ENCODE data around the gene ANKRD55.
"Not testable (repeated sequence)": the region's sequence is repeated elsewhere in the genome, so short reads cannot be mapped to it uniquely, and the experiment has no call there.

The ANKRD55 gene

DNA sequence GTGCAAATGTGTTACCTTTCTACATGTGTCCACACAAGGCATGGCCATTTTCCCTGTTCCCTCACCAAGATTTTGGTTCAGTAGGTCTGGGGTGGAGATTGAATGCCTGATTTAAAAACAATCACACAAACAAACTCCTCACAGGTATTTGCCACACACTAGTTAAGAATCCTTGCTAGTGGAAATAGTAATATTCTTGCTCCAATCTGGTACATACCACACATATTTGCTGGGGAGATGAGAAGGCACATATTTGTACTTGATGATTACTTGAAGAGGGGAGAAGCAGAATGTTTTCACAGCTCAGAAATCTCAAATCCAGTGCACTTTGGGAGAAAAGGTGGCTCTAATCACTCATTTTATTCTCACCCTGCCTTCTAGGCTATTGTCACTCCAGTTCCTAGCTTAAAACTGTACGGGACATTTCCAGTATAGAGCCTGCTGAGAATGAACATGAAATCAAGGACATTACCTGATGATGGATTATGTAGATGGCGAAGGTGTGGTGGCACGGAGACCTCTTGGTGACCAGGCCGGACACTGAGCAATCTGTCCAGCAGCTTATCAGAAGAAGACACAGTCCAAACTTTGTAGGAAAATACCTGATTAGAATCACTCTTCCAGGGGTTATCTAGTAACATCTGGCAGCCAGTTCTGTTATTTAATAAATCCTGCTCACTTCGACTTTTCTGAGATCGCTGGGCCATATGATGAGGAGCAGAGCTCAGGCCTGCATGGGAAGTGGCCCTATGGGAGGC is 122.3 kb downstream of the ANKRD55 start:
- no peak for DNase-seq (ENCODE audit: extremely low read depth in 1 of 2, low read depth in 1 of 2)

DNA sequence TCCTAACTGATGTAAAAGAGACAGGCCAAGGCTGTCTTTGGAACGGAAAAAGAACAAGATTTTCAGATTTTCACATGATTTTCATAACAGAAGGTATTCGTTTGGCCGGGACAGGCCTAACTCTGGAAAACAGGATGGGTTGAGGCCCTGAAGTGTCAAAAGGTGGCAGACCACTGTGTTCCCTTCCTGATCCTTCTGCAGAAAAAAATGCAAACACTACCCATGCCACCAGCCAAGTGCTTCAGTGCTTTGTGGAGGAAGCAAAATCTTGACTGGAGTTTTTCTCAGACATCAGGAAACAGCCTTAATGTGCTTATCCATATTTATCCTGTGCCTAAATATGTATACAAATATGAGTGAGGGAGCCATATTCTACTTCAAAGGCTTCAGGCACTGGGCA is 124.9 kb downstream of the ANKRD55 start:
- no peak for DNase-seq (ENCODE audit: extremely low read depth in 1 of 2, low read depth in 1 of 2)

DNA sequence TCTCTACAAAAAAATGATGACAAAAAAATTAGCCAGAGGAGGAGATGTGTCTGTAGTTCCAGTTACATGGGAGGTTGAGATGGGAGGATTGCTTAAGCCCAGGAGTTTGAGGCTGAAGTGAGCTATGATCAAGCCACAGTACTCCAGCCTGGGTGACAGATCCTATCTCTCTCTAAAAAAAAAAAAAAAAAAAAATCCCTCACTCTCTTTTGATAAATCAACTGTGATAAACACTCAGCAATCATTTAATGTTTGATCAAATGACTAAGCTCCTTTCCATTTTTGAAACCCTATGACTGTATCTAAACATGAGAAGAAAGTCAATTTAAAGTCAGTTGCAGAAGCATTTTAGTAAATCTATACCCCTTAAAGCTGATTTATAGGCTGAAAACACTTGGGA is 126.3 kb downstream of the ANKRD55 start:
- no peak for DNase-seq (ENCODE audit: extremely low read depth in 1 of 2, low read depth in 1 of 2)

DNA sequence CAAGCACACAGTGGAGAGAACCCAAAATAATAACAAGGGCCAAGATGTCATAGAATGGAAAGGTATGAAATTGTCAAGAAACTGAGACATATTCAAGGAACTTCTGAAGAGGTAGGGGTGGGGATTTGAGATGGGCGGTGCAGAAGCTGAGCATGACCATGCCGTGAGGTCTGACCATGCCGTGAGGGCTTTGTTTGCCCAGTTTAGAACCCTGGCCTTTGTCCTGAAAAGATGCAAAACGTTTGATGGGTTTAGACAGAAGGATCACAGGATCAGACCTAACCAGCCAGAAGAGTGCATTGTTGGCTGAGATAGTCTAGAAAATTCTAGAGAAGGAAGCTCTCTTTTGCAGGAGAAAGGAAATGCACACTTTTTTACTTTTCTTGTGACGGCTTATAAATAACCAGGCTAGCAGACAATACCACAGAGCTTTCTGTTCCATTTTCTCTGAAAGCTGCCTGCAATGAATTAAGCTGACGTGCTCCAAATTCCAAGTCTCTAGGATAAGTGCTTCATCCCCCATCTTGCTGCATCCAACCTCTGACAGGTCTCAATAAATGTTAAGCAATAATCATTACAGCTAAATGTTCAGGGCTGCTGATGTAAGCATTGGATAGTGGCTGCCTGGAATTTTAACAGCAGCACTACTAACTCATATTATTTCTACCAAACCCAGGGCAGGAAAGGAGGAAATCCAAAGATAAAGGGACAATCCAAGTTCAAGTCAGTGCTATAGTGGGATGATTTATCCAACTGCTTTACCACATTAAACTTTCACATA is 127.4 kb downstream of the ANKRD55 start:
- no peak for DNase-seq (ENCODE audit: extremely low read depth in 1 of 2, low read depth in 1 of 2)

DNA sequence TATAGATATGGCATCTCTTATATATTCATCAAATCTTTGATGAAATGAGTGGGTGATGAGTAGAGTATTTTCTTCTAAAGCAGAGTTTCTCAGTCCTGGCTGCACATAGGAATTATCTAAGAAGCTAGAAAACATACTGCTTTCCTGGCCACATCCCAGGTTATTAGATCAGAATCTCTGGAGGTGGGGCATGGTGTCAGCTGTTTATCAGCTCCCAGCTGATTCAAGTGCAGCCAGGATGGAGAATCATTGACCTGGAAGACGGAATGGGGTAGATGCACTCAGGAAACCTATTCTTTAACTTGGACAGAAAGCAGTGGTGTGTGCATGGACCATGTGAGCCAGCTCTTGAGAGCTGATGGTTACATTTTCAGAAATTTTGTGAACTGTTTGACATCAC is 130.2 kb downstream of the ANKRD55 start:
- no peak for DNase-seq (ENCODE audit: extremely low read depth in 1 of 2, low read depth in 1 of 2)

DNA sequence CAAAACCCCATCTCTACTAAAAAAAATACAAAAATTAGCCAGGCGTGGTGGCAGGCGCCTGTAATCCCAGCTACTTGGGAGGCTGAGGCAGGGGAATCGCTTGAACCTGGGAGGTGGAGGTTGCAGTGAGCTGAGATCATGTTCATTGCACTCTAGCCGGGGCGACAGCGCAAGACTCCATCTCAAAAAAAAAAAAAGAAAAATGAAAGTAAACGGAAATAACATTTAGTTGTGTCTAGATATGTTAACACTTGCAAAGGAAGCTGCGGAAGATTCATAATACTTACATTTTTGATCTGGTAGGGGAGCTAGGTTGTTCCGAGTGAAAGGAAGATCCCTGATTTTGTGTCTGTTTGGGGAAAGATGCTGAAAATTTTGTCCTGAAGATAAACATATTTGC is 130.9 kb downstream of the ANKRD55 start:
- DNase-seq (ENCODE audit: extremely low read depth in 1 of 2, low read depth in 1 of 2), result not testable (repeated sequence)

DNA sequence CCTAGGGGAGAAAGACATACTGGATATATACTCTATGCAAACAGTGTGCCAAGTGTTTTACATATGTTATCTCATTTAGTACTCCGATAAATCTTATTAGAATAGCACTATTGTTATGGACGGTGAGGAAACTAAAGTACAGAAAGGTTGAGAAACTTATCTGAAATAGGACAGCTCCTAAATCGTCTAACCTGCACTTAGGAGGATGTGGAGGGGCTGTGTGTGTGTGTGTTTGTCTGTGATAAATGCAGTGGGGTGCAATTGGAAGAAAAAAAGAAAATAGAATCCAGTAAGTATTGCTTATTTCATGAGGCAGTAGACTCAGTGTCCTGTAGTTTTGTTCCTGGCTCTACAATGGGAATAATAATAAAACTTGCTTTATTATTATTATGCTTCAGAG is 131.9 kb downstream of the ANKRD55 start:
- no peak for DNase-seq (ENCODE audit: extremely low read depth in 1 of 2, low read depth in 1 of 2)

DNA sequence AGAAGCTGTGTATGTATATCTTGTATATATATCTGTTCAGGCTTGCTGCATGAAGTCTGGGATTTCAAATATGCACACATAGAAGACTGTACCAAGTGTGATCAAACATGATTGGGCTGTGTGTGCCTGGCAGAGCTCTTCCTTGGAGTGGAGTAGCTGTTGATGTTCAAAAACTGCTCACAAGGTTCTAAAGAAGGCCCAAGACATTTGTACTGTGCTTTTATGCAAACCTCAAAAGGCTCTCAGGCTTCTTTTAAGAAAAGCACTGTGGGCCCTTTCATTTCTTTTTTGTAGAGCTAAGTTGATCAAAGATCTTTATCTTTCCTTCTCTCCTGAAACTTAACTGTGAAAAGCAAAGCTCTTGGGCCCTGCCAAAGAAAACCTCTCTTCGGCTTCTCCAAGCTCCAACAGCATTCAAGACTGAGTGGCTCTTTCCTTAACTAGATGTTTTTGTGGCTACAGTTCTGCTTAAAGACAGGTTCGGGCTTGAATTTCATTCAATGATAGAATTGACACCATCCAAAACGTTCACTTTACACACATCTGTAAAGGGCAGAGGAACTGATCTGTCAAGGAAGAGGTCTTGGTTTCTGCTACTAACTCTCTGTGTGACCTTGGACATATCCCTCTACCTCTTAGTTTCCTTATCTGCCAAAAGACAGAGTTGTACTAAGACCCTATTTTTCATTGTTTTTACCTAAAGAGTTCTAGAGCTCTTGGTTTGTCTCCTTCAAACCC is 132.5 kb downstream of the ANKRD55 start:
- no peak for DNase-seq (ENCODE audit: extremely low read depth in 1 of 2, low read depth in 1 of 2)

DNA sequence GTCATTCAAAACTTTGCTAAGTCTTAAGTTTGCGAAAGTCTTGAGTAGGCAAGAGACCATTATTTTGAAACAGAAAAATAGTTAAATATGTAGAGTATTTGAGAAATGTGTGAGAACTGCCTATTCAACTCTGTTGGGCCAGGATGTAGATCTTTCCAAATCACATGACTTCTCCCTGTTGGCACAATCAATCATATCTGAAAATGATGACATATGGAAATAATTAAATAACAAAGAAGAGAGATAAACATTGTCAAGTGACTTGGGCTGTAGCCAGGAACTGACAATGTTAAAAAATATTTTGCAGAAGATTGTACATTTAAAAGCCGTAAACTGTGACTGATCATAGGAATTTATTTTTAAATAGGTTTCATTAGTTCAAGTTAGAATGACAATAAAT is 133.8 kb downstream of the ANKRD55 start:
- no peak for DNase-seq (ENCODE audit: extremely low read depth in 1 of 2, low read depth in 1 of 2)

DNA sequence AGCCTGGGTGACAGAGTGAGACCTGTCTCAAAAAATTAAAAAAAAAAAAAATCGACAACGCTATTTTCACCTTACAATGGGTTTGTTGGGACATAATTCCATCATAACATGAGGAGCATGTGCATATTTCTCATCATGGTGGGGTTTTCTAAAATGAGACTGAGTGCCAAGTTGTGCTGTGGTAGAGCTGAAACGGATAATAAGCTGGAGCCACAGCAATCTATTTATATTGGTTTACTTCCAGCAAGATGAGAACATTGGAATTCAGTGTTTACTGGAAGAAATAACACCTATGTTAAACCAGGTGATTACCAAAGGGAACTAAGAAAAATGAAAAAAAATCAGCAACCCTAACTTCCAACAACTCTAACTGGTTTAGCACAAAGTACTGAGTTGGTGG is 136.1 kb downstream of the ANKRD55 start:
- no peak for DNase-seq (ENCODE audit: extremely low read depth in 1 of 2, low read depth in 1 of 2)

DNA sequence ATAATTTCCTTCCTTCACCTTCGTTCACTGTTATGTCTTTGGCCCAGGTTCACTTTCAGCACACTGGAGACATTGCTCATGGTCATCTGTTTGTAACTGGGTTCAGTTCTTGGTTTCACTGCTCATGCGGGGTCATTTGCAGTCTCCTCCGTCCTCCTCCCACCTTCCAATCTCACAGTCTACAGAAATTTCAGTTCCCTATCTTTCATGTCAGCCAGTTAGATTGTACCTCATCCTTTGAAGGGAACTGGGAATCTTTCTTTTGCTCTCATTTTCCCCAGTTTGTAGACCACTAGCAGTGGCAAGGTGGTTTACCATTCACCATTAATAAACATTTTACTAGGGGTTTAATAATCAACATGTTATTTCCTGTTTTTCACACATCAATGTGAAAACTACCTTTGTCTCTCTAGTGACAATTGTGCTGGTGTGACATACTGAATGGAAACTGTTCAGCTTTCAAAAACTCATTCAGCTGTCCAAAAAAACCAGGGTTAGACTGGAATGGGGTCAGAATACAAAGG is 137.5 kb downstream of the ANKRD55 start:
- no peak for DNase-seq (ENCODE audit: extremely low read depth in 1 of 2, low read depth in 1 of 2)

DNA sequence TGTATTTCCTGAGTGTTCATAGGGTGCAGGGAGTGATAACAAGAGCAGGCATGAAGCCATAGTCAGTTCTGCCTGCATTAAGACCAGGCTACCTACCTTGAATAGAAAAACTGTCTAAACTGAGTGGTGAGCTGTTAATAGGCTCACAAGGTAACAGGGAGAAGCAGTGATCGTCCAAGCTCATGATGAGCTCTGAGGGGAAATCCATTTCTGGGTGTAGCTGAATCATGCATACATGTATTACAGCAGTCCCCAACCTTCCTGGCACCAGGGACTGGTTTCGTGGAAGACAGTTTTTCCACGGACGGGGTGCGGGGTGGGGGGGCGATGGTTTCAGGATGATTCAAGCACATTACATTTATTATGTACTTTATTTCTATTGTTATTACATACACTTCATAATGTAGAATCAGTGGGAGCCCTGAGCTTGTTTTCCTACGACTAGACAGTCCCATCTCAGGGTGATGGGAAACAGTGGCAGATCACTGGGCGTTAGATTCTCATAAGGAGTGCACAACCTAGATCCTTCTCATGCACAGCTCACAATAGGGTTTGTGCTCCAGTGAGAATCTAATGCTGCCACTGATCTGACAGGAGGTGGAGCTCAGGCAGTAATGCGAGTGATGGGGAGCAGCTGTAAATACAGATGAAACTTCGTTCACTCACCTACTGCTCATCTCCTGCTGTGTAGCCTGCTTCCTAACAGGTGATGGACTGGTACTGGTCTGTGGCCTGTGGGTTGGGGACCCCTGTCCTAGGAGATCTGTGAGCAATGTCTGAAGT is 138.4 kb downstream of the ANKRD55 start:
- no peak for DNase-seq (ENCODE audit: extremely low read depth in 1 of 2, low read depth in 1 of 2)

DNA sequence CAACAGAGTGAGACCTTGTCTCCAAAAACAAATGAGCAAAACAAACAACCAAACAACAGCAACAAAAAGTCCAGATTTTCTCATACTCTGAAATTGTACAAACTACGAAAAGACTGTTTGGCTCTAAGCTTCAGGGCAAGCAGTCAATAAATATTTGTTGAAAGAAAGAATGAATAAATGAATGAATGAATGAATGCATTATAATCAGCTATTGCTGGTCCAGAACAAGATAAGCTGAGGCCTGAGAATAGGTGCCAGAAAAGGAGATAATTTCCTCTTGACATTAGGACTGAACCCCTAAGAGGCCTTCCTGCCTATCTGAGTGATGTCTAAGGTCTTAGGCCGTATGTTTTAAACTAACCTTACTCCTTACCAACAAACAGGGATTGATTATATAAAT is 139.2 kb downstream of the ANKRD55 start:
- DNase-seq (ENCODE audit: extremely low read depth in 1 of 2, low read depth in 1 of 2), result no peak

DNA sequence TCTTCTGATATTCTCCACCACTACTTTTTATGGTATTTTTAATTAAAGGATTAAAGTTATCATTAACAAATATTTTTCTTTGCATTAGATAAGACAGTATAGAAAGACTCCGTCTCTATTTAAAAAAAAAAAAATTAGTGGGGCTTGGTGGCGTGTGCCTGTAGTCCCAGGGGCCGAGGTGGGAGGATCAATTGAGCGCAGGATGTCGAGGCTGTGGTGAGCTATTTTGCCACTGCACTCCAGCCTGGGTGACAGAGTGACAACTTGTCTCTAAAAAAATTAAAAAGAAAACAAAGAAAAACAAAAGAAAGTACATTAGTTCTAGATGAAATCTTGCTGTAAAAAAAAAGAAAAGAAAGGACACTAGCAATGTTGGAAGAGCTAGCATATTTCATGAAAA is 141.0 kb downstream of the ANKRD55 start:
- no peak for DNase-seq (ENCODE audit: extremely low read depth in 1 of 2, low read depth in 1 of 2)

DNA sequence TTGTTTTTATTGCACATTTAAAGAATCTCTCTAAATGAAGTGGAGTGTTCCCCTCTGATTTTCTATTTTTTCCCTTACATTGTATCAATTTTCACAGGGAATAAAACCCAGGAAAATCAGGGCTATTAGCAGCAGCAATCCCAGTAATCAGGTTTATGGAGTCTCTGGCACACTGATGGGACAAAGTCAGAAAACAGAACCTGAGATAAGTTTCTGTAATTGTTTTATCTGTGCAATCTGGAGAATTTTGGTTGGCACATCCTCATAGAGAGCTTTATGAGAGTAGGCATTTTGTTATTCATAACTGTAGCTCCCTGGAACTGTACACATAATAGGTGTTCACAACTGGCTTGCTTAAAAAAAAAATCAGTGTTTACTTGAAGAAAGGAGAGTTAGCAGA is 141.5 kb downstream of the ANKRD55 start:
- DNase-seq (ENCODE audit: extremely low read depth in 1 of 2, low read depth in 1 of 2), result no peak

DNA sequence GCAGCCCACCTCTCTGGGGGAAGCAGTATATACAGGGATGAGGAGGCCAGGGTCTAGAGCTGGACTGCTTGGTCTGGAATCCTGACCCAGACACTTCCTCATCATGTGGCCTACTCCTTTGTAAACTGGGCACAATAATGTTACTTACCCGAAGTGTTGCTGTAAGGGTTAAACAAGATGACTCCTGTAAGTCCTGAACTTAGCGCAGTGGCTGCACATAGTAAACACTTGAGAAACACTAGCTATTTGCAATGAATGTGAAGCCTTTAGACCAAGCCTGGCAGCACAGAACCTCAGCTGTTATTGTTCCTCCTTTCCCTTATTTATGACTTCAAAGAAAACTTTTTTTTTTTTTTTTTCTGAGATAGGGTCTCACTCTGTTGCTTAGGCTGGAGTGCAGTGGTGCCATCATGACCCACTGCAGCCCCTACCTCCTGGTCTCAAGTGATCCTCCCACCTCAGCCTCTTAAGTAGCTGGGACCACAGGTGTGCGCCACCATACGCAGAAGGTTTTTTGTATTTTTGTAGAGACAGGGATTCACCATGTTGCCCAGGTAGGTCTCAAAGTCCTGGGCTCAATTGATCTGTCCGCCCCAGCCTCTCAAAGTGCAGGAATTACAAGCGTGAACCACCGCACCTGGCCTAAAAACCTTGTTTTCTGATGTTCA is 142.2 kb downstream of the ANKRD55 start:
- no peak for DNase-seq (ENCODE audit: extremely low read depth in 1 of 2, low read depth in 1 of 2)

DNA sequence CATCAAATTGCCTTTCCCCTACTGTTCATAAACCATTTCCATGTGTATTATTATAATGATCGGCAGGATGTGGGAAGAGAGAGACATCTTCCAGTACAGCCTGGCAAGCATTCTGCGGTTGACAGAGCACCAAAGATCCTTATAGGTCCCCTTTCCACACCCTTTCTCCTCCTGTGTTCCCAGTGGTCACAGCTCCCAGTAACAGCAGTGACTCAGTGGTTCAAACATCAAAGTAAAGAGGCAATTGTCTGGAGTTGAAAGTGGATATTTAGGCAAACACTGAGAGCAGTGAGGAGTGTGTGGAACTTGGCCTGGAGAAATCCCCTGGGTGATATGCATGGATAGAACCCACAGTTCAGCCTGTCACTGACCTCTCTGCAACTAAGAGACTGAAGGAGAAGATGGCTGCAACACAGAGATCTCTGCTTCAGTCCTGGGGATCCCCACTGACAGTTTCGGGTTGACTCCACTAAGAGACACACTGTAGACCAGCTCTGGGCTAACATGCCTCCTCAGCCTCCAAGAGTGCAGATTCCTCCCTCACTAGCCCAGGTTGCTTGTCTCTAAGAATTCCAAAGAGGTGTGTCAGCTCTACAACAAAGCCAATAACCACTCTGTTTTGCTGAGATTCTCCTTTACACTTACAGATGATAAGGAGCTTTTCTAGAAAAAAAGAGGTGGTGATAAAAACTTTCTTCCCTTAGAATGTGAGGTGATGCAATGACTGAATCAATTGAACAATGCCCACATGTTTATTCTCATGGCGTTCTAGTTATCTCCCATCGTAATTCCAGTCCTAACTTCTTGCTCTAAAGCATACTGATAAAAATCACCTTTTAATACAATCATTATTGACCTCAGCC is 143.9 kb downstream of the ANKRD55 start:
- no peak for DNase-seq (ENCODE audit: extremely low read depth in 1 of 2, low read depth in 1 of 2)

DNA sequence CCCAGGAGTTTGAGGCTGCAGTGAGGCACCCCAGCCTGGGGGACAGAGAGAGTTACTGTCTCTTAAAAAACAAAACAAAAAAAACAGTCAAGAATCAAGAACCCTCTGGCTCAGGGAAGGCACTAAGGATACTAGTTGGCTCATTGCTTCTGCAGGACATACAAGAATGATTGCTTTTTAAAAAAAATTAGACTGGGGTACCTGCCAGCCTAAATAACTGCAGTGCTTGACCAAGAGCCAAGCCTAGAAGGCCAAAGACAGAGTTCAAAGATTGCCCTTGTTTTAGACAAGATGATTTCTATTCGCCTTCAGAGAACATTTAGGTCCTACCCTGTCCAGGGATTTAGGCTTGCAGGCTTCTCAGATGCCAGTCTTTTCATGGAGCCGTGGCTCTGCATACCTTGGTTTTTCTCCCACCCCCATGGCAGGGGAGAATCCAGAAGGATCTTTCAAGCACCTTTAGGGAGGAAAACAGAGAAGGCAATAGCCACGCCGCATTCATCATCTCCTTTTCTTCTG is 144.6 kb downstream of the ANKRD55 start:
- no peak for DNase-seq (ENCODE audit: extremely low read depth in 1 of 2, low read depth in 1 of 2)

DNA sequence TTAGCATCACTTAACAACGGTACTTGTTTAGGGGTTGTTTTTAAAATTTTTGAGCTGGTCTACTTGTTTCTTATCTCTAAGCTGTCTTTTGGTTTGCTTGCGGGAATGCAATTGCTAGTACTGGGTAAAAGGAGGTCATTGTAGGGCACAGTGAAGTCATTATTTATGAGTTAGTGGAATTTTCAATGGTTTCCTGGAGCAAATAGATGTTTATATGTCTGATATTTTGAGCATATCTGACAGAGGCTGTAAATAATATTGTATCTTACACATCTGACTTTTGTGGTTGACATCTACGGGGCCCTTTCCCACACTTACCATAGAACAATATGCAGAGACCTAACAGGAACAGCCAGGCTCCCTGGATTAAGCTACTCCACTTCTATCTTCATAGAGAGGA is 147.9 kb downstream of the ANKRD55 start:
- no peak for DNase-seq (ENCODE audit: extremely low read depth in 1 of 2, low read depth in 1 of 2)

All from activated CD8-positive, alpha-beta memory T cell treated with anti-CD3 and anti-CD28 coated beads for 1 hour (primary cell).